NCI-H526 (cell line): ENCODE measurements around the gene PCGF3.
A peak's percentile ranks its signal among the peaks of the same experiment; 100 is the strongest.
"Not testable (repeated sequence)": the region's sequence is repeated elsewhere in the genome, so short reads cannot be mapped to it uniquely, and the experiment has no call there.

ENCODE experiments used
- DNase-seq, 2 experiments: peaks; one replicate each; lab custom pipeline; 2025; lab: John Stamatoyannopoulos, UW

The PCGF3 gene

DNA sequence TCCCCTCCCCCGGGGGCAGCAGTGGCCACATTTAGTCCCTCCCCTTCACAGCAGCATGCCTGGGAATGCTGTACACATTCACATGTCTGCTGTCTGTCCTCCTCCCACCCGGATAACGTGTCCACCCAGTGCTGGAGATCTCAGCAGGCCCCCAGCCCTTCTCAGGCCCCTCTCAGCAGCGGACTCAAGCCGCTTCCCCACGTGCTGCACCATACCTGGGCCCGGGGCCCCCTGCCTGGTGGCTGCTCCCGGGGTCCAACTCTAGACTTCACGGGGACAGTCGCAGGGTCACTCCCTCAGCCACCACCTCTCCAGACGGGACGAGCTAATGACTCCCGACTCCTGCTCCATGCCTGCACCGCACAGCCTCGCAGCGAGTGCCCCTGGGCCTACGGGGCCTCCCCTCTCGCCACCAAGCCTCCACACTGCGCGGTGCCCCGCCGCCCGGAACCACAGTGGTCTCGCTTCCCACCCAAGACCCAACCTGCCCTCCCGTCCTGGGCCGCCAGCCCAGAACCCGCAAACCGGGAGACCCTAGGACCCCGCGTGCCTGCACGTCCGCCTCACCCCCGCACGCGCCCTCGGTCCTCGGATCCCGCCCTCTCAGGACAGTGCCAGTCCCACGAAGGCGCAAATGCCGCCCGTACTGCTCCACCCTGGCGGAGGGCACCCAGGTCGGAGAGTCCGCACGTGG lies 1.3 kb upstream of the PCGF3 start:
- DNase-seq: no peak

DNA sequence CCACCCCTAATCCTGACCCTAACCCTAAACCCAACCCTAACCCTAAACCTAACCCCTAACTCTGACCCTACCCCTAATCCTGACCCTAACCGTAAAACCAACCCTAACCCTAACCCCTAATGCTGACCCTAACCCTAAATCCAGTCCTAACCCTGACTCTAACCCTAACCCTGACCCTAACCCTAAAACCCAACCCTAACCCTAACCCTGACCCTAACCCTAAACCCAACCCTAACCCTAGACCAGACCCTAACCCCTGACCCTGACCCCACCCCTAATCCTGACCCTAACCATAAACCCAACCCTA lies 708 bp upstream of the PCGF3 start:
- DNase-seq: no peak

DNA sequence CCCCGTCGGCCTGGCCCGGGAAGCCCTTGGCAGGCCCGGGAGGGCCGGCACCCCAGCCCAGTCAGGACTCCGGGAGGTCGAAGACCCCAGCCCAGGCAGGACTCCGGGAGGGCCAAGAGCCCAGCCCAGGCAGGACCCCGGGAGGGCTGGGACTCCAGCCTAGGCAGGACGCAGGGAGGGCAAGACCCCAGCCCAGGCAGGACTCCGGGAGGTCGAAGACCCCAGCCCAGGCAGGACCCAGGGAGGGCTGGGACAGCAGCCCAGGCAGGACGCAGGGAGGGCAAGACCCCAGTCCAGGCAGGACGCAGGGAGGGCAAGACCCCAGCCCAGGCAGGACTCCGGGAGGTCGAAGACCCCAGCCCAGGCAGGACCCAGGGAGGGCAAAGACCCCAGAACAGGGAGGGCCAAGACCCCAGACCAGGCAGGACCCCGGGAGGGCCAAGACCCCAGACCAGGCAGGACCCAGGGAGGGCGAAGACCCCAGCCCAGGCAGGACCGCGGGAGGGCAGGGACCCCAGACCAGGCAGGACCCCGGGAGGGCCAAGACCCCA lies 526 bp downstream of the PCGF3 start:
- not testable (repeated sequence) for DNase-seq

DNA sequence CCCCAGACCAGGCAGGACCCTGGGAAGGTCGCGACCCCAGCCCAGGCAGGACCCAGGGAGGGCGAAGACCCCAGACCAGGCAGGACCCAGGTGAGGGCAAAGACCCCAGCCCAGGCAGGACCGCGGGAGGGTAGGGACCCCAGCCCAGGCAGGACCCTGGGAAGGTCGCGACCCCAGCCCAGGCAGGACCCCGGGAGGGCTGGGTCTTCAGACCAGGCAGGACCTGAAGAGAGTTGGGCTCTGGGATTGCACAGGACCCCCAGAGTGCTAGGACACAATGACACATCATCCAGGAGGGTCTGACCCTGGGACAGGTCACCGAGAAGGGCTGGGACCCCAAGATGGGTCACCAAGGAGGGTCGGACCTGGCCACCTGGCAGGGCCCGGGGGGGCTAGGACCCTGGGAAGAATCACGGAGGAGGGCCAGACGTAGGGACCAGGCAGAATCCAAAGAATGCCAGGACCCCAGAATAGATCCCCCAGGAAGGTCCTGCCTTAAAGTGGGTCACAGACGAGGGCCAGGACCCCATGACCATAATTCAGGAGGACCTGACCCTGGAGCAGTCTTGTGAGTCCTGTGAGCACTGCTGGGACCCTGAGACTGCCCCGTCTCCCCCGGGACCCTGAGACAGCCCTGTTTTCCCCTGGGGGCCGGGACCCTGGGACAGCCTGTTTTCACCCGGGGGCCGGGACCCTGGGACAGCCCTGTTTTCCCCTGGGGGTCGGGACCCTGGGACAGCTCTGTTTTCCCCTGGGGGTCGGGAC lies 1.4 kb downstream of the PCGF3 start:
- DNase-seq: no peak

DNA sequence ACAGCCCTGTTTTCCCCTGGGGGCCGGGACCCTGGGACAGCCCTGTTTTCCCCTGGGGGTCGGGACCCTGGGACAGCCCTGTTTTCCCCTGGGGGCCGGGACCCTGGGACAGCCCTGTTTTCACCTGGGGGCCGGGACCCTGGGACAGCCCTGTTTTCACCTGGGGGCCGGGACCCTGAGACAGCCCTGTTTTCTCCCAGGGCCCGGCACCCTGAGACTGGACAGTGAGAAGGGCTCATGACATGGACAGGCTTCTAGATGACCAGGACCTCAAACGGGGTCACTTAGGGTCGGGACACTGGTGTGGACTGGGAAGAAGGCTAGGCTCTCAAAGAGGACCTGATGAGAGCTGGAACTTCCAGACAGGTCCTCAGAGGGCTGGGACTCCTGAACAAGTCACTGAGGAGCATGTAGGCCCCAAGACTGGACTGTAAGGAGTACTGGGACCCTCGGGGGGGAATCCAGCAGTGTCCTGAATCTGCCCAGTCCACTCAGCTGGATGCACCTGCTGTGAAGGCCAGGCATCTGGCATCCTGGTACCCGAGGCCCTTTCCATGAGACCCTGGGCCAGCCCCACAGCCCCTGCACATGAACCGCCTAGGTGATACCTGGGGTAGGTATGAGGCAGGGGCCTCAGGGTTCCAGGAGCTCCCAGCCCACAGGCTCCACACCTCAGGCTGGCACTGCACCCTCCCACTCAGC lies 2.4 kb downstream of the PCGF3 start:
- no peak for DNase-seq

DNA sequence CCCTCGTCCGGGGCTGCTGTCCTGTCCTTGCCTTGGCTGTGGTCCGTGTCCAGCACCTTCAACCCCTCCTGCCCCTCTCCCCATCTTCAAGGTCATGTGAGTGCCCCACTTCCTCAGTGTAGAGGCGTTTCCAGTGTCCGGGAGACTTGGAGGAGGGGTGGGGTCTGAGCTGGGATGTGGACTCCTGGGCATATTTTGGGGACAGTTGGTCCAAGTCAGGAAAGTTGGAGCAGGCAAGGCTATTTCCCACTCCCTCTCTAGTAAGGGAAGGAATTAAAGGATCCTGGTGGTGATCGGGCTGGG lies 3.0 kb downstream of the PCGF3 start:
- no peak for DNase-seq

DNA sequence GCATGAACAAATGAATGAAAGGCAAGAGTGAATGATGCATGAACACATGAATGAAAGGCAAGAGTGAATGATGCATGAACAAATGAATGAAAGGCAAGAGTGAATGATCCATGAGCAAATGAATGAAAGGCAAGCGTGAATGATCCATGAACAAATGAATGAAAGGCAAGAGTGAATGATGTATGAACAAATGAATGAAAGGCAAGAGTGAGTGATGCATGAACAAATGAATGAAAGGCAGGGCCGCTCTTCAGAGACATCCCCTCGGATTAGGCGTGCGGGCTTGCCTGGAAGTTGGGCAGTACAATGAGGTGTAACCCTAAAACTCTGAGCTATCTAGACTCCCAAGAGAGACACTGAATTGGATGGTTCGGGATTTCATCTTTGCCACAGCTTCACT lies 3.7 kb downstream of the PCGF3 start:
- no peak for DNase-seq

DNA sequence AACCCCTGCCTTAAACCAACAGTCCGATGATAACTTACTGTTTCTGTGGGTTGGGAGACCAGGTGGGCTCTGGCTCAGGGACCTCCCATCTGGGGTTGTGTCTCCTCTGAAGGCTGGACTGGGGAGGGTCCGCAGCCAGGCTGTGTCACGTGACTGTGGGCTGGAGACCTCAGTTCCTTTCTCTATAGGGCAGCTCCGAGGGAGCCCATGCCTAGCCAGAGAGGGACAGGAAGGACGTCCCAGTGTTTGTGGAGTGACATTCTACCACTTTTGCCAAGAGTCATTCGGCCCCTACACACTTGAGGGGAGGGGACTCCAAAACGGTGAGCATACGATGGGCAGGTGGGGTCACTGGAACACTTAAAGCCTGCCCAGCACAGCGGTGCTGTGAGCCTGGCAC lies 4.5 kb downstream of the PCGF3 start:
- no peak for DNase-seq

DNA sequence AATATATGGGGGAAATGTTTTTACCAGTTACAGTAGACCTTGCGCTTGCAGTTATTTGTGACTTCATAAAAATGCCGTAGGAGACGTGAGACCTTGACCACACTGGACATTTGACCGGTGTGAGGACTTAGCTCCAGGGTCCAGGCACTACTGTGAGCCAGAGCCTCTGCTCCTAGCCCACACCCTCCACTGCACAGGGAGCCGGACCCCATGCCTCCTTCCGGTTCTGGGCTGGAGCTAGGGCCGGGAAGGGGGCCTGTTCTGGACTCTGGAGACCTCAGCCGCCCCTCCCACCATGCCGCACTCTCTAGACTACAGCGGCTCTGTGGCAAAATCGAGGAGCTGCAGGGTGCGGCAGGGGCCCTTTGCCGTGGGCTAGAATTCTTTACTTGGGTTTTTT lies 5.3 kb downstream of the PCGF3 start:
- no peak for DNase-seq

DNA sequence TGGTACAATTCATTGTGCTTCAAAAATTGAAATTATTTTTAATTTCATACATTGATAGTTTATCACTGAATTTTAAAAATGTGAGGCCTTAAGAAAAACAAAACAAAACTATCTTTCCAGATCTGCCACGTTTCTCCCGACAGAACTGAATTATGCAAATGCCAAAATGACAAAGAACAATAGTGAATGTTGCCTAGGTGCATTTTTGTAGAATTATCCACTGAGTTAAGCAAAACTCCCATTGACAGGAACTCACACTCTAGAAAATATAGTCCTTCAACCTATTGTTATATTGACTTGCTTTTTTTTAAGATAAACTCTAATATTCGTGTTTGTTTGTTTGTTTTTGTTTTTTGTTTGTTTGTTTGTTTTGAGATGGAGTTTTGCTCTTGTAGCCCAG lies 6.5 kb downstream of the PCGF3 start:
- DNase-seq: peak in 1 of 2 experiments; percentile 49

DNA sequence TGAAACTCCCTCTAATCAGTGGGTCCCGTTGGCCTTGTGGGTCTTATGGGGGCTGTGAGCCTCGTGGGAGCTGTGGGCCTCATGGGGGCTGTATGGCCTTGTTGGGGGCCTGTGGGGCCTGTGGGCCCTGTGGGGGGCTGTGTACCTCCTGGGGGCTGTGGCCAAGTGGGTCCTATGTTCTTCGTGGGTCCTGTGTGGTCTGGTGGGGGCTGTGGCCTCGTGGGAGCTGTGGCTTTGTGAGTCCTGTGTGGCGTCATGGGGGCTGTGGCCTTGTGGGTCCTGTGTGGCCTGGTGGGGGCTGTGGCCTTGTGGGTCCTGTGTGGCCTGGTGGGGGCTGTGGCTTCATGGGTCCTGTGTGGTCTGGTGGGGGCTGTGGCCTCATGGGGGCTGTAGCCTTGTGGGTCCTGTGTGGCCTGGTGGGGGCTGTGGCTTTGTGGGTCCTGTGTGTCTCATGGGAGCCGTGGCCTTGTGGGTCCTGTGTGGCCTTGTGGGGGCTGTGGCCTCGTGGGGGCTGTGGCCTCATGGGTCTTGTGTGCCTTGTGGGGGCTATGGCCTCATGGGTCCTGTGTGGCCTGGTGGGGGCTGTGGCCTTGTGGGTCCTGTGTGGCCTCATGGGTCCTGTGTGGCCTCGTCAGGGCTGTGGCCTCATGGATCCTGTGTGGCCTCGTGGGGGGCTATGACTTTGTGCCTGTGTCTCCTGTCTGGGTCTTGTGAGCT lies 7.4 kb downstream of the PCGF3 start:
- DNase-seq: no peak

DNA sequence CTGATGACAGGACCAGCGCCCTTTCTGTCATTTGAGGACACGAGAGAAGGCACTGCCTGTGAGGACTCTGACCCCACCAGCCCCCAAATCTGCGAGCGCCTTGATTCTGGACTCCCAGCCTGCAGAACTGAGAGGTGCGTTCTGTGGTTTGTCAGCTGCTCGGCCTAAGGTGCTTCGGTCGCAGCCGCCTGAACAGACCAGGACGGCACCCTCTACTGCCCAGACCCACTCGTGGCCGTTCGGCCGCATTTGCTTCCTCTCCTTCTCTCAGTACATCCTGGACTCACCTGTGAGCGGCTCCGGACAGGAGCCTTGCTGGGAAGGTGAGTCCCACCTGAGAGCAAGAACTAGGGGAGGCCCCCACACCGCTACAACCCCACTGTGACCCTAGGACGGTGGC lies 8.5 kb downstream of the PCGF3 start:
- DNase-seq: no peak

DNA sequence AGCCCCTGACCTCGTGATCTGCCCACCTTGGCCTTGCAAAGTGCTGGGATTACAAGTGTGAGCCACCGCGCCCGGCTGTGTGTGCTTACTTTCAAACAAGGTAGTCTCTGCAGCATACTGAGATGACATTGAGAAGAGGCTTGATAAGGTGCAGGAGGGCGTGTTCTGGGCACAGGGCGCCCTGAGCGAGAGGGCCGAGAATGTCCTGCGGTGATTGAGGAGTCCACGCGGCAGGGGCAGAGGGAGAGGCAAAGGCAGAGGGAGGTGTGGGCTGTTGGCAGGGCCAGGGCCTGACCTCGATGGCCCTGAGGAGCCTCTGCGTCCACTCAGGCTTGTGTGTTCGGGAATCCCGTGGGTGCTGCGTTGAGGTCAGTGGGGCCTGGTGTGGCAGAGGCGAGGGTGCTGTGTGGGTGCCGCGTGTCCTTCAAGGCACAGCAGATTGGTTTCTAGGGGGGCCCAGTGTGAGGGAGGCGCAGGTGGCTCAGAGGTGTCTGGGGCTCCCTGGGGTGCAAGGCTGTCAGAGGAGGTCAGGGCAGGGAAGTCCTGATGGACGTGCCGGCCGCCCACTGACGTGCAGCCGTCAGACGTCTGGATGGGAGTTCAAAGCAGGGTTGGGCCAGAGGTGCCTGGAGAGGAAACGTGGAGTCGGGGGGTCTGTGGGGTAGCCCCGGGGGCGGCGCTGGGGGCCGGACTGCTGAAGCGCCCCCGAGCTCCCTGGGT lies 12.1 kb downstream of the PCGF3 start:
- DNase-seq: no peak

DNA sequence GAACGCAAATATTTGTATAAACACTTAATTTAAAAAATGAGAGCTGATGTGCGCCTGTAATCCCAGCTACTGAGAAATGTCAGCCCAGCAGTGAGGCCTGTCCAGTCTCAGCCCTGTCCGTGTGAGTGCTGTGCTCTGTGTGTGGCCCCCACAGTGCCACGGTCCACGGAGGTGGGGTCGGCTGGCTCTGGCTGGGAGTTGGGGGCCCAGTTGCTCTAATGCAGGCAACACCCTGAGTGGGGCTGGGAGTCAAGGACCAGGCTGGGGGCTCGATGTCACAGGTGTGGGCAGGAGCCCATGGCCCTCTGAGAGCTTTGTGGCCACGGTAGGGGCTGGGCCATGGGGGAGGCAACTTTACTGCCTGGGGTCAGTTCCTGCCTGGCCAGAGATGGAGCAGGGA lies 12.8 kb downstream of the PCGF3 start:
- no peak for DNase-seq

DNA sequence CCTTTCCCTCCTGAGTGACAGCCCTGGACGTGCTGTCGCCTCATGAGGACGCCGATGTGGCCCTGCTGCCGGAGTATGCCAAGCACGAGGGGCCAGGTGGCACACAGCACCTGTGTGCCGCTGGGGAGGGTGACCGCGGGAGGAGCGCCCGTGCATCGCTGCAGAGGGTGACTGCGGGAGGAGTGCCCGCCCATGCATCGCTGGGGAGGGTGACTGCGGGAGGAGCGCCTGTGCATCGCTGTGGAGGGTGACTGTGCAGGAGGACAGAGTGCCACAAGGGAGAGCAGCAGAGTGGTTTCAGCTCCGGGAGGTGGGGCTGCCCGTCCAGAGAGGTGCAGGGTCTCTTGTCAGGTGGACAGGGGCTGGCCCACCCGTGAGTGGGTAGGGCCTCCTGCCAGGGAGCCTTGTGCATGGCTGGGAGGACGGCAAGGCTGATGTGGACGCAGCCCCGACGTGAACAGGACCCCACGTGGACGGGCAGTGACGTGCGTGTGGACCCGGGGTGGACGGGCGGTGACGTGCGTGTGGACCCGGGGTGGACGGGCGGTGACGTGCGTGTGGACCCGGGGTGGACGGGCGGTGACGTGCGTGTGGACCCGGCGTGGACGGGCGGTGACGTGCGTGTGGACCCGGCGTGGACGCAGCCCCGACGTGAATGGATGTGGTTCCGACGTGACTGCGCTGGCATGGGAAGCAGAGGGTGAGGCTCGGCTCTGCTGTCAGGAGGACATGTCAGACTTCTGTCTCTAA lies 14.7 kb downstream of the PCGF3 start:
- no peak for DNase-seq

DNA sequence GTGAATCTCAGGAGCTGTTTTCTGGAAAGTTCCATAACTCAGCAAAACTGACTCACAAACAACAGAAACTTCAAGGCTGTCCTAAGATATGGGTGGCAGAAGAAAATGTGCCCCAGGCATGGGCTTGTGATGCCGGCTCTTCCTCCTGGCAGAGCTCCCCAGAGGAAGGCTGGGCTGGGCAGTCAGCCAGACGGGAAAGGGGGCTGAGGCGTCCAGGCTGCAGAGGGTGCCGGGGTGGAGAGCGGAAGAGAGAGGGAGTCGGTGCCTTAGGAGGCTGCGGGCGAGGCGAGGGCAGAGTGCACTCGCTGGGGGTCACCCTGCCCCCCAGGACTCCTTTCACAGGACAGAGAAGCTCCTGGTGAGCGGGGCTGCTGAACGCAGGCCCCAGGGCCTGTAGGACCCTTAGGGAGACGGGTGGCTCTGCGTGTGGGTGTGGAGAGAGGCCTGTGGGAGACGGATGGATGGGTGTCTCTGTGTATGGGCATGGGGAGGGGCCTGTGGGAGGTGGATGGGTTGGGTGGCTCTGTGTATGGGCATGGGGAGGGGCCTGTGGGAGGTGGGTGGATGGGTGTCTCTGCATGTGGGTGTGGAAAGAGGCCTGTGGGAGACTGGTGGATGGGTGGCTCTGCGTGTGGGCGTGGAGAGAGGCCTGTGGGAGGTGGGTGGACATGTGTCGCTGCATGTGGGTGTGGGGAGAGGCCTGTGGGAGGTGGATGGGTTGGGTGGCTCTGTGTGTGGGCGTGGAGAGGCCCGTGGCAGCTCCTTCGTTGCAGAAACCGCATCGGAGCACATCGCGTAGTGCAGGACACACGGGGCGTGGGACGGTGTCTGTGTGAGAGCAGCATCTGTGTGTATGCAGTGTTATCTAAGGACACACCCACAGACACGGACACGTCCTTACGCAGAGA lies 15.9 kb downstream of the PCGF3 start:
- no peak for DNase-seq

DNA sequence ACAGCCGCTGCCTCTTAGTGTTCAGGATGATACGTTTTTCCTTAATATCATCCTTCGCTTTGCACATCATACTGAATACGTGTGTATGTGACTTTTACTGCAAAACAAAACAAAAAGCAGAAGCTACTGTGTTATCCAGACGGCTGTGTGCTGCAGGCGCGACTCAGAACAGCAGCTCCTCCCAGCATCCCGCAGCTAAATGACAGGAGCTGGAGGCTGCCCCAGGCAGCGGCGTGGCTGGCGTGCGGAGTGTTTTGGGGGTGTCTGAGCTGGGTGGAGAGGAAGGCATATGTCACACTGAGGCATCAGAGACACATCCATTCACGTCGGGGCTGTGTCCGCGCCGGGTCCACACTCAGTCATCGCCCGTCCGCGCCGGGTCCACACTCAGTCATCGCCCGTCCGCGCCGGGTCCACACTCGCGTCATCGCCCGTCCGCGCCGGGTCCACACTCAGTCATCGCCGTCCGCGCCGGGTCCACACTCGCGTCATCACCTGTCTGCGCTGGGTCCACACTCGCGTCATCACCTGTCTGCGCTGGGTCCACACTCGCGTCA lies 16.6 kb downstream of the PCGF3 start:
- DNase-seq: no peak

DNA sequence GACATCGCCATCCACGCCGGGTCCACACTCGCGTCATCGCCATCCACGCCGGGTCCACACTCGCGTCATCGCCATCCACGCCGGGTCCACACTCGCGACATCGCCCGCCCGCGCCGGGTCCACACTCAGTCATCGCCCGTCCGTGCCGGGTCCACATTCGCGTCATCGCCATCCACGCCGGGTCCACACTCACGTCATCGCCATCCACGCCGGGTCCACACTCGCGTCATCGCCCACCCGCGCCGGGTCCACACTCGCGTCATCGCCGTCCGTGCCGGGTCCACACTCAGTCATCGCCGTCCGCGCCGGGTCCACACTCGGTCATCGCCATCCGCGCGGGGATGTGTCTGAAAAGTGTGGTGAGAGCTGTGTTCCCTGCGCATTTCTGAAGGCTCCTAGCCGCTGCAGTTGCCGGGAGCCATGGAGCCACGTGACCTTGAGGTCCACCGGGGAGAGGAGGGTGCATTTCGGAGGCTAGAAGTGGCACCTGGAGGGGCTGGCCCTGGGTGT lies 17.3 kb downstream of the PCGF3 start:
- DNase-seq: no peak

DNA sequence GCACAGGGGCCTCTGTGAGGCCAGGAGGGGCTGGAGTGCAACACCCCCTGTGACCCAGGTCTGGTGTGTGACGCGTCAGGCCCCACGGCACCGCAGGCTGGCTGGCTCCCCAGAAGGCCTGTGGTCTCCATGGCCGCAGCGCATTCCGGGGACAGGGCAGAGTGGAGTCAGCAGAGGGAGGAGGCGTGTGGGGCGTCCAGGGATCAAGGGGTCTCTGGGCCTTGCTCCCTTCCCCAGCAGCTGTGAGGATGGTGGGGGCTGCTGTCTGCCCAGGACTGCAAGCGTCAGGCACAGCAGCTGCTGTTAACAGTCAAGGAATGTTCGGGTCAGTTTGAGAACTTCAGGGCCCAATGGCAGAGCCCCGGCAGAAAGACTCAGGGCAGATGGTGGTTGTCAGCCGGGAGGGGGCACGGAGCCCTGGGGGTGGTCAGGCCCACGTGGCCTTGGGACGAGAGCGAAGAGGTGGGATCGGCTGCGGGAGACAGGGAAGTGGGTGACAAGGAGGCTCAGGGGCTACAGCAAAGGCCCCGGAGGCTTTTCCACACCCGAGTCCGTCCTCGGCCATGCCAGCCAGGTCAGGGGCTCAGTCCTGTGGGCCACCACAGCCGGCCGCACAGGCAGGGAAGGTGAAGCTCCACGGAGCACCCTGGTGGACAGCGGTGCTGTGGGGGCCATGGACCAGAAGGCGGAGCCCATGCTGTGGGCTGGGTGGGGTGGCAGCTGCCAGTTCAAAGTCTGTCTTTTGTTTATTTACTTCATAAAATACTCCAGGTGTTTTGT lies 18.3 kb downstream of the PCGF3 start:
- no peak for DNase-seq
